Activated T-helper 9 cell treated with anti-CD3 and anti-CD28 coated beads, Interleukin-2, amount 50 U/mL, for 16 hours (primary cell): Measurements from ENCODE around the gene ASPSCR1.

ENCODE experiments used
- DNase-seq: peaks from one replicate; pipeline ENCODE4 v3.0.0-alpha.2; 2020; ENCODE audit warnings: low read depth

ASPSCR1 gene

GRCh38 chr17:82041144-82041814, 63.9 kb downstream of the ASPSCR1 start:
- no peak for DNase-seq

DNA sequence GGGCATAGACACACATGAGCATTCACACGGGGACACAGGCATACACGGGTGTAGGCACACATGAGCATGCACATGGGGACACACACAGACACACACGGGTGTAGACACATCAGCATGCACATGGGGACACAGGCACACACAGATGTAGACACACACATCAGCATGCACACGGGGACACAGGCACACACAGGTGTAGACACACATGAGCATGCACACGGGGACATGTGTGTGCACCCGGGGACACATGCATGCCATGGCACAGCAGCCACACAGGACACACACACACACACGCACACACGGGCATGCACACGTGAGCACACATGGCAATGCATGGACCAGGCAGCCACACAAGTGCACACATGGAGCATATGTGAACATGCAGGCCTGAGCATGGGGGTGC, 65.2 kb downstream of the ASPSCR1 start:
- DNase-seq = no peak

DNA sequence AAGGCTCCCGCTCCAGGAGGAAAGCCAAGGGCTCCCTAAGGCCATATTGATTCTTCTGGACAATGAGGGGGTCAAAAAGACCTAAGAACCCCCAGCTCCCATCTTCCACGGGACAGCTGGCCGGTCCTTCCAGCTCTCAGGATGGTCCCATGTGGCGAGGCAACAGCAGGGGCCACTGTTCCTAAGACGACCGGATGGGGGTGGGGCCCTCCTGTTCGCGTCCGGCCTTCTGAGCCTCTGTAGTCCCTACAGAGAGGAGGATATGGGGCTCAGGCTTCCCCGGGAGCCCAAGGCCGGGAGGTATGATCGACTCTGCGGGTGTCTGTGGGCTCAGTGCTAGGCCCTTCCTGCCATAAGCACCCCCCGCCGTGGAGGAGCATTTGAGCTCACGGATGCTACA, 66.1 kb downstream of the ASPSCR1 start:
- DNase-seq = no peak

GRCh38 chr17:82045936-82046484, 68.6 kb downstream of the ASPSCR1 start:
- DNase-seq = no peak

GRCh38 chr17:82046903-82047302, 69.5 kb downstream of the ASPSCR1 start:
- DNase-seq = no peak

DNA sequence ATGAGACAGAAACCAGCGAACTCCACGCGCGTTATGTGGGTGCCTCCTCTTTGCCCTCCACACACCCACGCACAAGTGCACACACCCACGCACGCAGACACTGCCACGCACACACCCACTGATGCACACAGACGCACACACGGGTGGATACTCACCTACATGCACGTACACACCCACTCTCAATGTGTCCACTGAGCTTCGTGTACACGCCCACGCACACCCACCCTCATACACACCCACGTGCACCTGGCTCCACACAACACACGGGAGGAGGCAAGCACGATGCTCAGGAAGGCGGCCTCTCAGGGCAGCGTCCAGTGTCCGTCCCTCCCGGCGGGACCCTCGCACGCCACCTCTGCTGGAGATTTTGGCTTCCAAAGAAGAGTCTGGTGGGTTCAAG, 70.0 kb downstream of the ASPSCR1 start:
- no peak for DNase-seq

GRCh38 chr17:82047914-82048570, 70.6 kb downstream of the ASPSCR1 start:
- no peak for DNase-seq

- DNase-seq = no peak
Observed at GRCh38 chr17:82048571-82048971, 71.1 kb downstream of the ASPSCR1 start.

GRCh38 chr17:82049106-82049505, 71.7 kb downstream of the ASPSCR1 start:
- DNase-seq = no peak

DNA sequence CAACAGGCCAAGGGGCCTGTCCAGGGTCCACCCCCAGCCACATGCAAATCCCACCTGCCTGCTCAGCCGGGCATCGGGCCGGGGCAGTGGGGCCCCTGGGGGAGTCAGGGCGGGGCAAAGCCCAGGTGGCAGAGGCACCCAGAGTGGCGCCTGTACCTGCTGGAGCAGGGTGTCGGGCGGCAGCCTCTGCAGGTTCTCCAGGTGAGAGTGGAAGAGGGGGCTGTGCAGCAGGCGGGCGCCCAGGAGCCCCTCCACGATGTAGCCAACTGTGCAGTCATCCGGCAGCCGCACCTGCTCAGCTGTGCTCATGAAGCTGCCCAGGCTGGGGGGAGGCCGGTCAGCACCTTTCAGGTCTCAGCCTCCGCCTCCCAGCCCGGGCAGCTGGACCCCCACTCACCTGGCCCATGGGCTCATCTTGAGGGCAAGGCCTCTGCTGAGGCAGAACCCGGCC, 72.1 kb downstream of the ASPSCR1 start:
- DNase-seq = no peak

- DNase-seq = no peak
Observed at GRCh38 chr17:82050152-82050760, 72.8 kb downstream of the ASPSCR1 start.

DNA sequence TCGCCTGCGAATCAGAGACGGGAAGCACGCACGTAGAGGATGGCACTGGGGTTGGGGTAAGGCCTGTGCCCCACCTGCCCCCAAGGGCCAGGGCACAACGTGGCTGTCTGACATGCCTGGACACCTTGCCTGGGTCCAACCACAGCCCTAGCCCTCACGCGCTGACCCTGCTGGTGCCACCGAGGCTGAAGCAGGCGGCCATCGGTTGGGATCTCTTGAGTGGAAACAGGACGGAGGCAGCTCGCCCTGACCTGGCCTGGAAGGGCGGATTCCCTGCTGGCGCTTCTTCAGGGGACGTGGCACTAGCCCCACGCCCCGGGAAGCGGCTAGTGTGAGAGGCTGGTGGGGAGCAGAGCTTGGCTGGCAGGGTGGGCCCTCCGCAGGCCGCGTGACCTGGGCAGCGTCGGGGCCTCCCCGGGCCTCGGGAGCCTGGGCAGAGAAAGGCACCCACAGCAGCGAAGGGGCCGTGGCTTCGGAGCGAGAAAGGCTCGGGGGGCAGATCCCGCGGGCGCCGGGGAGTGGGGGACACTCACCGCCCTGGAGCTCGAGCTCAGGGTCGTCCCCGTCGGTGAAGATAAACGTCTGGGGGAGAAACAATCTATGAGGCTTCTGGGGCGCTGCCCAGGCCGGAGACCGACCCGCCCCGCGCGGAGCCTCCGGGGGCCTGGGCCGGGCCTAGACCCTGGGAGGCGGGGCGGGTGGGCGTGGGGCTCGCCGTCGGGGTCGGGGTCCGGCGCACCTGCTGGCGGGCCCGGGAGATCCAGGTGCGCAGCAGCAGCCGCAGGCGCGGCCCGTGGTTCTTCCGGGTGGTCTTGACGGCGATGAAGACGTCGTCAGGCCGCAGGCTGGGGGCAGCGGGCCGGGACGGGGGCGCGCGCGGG, 73.6 kb downstream of the ASPSCR1 start:
- DNase-seq = no peak

GRCh38 chr17:82051776-82052637, 74.6 kb downstream of the ASPSCR1 start, which contains the start of the genes GPS1 and RFNG:
GPS1 (plus strand) TSS chr17:82051898; CDS start chr17:82051932, 34 bp downstream.
RFNG (minus strand) TSS chr17:82051811; CDS start chr17:82051766, 45 bp downstream.
- DNase-seq = peak; percentile 78

GRCh38 chr17:82052638-82053059, 75.2 kb downstream of the ASPSCR1 start:
- DNase-seq = no peak

DNA sequence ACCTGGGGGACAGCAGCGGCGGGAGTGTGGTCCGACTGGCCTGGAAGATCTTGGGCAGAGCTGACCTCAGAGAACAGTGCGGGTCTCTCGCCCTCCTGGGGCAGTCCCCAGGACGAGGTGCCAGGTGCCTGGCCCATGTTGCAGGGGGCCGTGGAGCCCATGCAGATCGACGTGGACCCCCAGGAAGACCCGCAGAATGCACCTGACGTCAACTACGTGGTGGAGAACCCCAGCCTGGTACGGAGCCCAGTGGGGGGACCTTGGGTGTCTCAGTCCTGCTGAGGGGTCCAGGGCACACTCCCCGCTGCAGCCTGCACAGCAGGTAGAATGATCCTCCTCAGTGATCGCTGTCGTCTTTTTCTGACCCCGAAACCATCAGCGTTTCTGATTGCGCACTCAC, 75.7 kb downstream of the ASPSCR1 start:
- no peak for DNase-seq

DNA sequence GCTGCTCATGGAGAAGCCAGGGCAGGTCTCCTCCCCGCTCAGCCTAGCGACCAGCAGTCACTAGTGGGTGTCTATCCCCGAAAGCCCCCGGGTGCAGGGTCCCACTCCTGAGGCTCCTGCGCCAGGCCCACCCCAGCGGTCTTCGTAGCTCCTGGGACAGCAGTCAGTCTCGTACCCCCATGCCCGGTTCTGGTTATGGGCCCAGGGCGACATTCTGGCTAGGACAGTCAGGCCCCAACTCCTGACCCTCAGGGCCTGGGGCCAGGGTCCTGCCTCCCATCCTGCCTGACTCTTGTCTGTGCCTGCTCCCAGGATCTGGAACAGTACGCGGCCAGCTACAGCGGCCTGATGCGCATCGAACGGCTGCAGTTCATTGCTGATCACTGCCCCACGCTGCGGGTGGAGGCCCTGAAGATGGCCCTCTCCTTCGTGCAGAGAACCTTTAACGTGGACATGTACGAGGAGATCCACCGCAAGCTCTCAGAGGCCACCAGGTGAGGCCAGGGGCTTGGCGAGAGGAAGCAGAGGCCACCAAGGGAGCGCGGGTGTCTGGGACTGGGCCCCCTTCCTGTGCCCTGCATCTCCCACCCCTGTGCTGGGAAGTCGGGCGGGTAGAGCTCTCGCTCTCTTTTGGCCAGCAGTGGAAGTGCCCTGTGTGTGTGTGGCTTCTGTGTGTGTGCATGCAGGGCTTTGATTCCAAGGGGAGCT, 76.3 kb downstream of the ASPSCR1 start:
- DNase-seq = no peak

- no peak for DNase-seq
Observed at GRCh38 chr17:82054351-82055022, 77.1 kb downstream of the ASPSCR1 start.

DNA sequence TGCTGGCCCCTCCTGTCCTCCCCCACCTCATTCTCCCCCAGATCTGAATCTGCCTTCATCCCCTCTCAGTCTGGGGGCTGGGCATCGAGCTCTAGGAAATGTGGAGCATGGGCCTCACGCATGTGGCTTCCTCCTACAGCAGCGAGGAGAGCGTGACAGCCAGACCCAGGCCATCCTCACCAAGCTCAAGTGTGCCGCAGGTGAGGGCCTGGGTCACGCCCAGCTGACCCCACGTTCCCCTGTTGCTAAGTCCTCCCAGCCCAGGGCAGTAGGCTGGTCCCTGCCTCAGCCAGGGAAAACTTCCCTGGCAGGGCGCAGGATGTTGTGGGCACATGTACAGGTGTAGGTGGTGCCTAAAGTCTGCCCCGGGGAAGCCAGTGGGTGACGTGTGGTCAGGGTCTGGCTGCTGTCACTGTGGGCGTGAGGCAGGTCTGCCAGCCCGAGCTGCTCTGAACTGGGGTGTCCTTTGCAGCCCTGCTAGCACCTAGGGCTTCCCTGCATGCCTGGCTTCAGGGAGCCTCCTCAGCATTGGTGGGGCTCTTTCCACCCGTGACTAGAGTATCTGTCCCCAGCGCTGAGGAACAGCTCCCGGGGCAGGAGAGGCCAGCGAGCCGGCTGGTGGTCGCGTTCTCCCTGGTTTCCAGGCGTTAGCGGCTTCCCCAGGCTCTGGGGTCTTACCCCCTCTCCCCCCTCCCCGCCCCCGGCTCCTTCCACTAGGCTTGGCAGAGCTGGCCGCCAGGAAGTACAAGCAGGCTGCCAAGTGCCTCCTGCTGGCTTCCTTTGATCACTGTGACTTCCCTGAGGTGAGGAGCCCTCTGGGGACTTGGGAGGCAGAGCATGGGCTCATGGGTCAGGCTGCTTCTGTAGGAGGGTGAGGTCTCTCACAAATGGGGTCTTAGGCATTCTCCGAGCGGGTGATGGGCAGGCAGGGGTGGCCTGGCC, 77.9 kb downstream of the ASPSCR1 start:
- DNase-seq = no peak
